Lower leg skin (tissue), 4 donors: ENCODE results near the gene LYSET. TPM values are rescaled to one million over a fixed set of nuclear protein-coding genes. Genes with fewer than 3 reads are reported as not detected.
A peak's percentile ranks its signal among the peaks of the same experiment; 100 is the strongest.

Source experiments
- DNase-seq, 2 donors: peaks; one replicate each; pipeline ENCODE4 v3.0.0-alpha.2; 2019; ENCODE audit warnings: low spot score in 2 of 2
- H3K4me3 ChIP-seq: fragments of 200-600 bp; sonication (generic); 2 replicates; pipeline ENCODE4 v1.5.1; 2017; ENCODE audit warnings: mild to moderate bottlenecking, low read depth; ENCODE audit not compliant: poor library complexity, severe bottlenecking
- CTCF ChIP-seq, 3 donors: fragments of 450-650 bp; IDR thresholded peaks; one replicate each; pipeline ENCODE4 v1.5.1; 2016; ENCODE audit warnings: antibody characterized with exemption in 3 of 3, mild to moderate bottlenecking in 3 of 3, moderate library complexity in 2 of 3
- POLR2A ChIP-seq, 2 donors: fragments of 450-650 bp; IDR thresholded peaks; one replicate each; pipeline ENCODE4 v1.6.1; 2016 to 2017; ENCODE audit warnings: antibody characterized with exemption in 2 of 2, mild to moderate bottlenecking in 1 of 2, moderate library complexity in 1 of 2
- WGBS, 2 donors: methylation state at CpG; one replicate each; pipeline ENCODE4 v1.1.5; 2018; 5-methylcytosine and 5-hydroxymethylcytosine counted together
- intact Hi-C: fragments of 100-400 bp; cut with DNase I; formaldehyde crosslinking; loops from one replicate; pipeline ENCODE4 v1.15.0; 2023; ENCODE audit warnings: low total_unique reads
- total RNA-seq, 4 donors: library from RNA; depleted of rRNA; stranded (reverse); fragments of >200 nt; gene quantifications; one replicate each; pipeline ENCODE4 v1.1.0, GENCODE V29; 2016

Gene LYSET
- total RNA-seq, 4 donors from 2014 or later: 3.1 to 9.1 (median 4.4) TPM

- H3K4me3 ChIP-seq: no peak overlapping the region
- intact Hi-C loops: no loop called here
- TF ChIP-seq POLR2A (IDR thresholded peaks at IDR 0.05) (no peak), CTCF (IDR thresholded peaks at IDR 0.05) (no peak)
- 85 to 87% methylated on average over 13 of the region's 13 CpGs for WGBS, 2 donors
- no peak for DNase-seq
Observed at GRCh38 chr14:93142854-93143652, 42.1 kb upstream of the LYSET start.

GRCh38 chr14:93146119-93146518 lies 39.0 kb upstream of the LYSET start:
- TF ChIP-seq POLR2A (IDR thresholded peaks at IDR 0.05) (no peak), CTCF (IDR thresholded peaks at IDR 0.05) (no peak)
- DNase-seq: no peak
- WGBS, 2 donors: 80 to 87% methylated on average over 9 of the region's 9 CpGs
- no peak overlapping the region for H3K4me3 ChIP-seq
- intact Hi-C loops: no loop called here

- no peak for DNase-seq
- TF ChIP-seq POLR2A (IDR thresholded peaks at IDR 0.05) (no peak), CTCF (IDR thresholded peaks at IDR 0.05) (no peak)
- WGBS, 2 donors: 92 to 95% methylated on average over 8 of the region's 8 CpGs
- intact Hi-C loops: no loop called here
- H3K4me3 ChIP-seq: no peak overlapping the region
Observed at GRCh38 chr14:93148979-93149378, 36.1 kb upstream of the LYSET start.

GRCh38 chr14:93150227-93151208 lies 34.6 kb upstream of the LYSET start:
- TF ChIP-seq POLR2A (IDR thresholded peaks at IDR 0.05): no peak
- no peak for TF ChIP-seq CTCF (IDR thresholded peaks at IDR 0.05)
- intact Hi-C loops: no loop called here
- WGBS, 2 donors: 29 to 34% methylated on average over 16 of the region's 16 CpGs
- no peak overlapping the region for H3K4me3 ChIP-seq
- DNase-seq: peak in 1 of 2 donors; percentile 20

GRCh38 chr14:93153121-93153520 lies 32.0 kb upstream of the LYSET start:
- H3K4me3 ChIP-seq: no peak overlapping the region
- intact Hi-C loops: no loop called here
- DNase-seq: no peak
- 79 to 80% methylated on average over 7 of the region's 7 CpGs for WGBS, 2 donors
- no peak for TF ChIP-seq POLR2A (IDR thresholded peaks at IDR 0.05)
- no peak for TF ChIP-seq CTCF (IDR thresholded peaks at IDR 0.05)
